Parathyroid adenoma (tissue), 2 donors: ENCODE results near the gene LRRN1.
"Not testable (repeated sequence)": the region's sequence is repeated elsewhere in the genome, so short reads cannot be mapped to it uniquely, and the experiment has no call there.

Source experiments
- H2AFZ ChIP-seq: fragments of 300-600 bp; sonication (generic); one replicate; pipeline ENCODE4 v1.7.0; 2017; ENCODE audit warnings: antibody characterized with exemption, mild to moderate bottlenecking
- H3K27ac ChIP-seq: fragments of 300-600 bp; sonication (generic); one replicate; pipeline ENCODE4 v1.7.0; 2017
- H3K27me3 ChIP-seq: fragments of 300-600 bp; sonication (generic); one replicate; pipeline ENCODE4 v1.7.0; 2017; ENCODE audit warnings: low read length; ENCODE audit not compliant: control insufficient read depth, insufficient read depth
- H3K36me3 ChIP-seq: fragments of 300-600 bp; sonication (generic); one replicate; pipeline ENCODE4 v1.7.0; 2017; ENCODE audit warnings: low read length; ENCODE audit not compliant: control insufficient read depth, insufficient read depth
- H3K4me1 ChIP-seq: fragments of 300-600 bp; sonication (generic); one replicate; pipeline ENCODE4 v1.7.0; 2017; ENCODE audit warnings: control low read depth
- H3K4me2 ChIP-seq: fragments of 300-600 bp; sonication (generic); one replicate; pipeline ENCODE4 v1.7.0; 2017; ENCODE audit warnings: low read length
- H3K4me3 ChIP-seq: fragments of 300-600 bp; sonication (generic); one replicate; pipeline ENCODE4 v1.7.0; 2017; ENCODE audit warnings: low read depth, low read length
- H3K79me2 ChIP-seq: fragments of 300-600 bp; sonication (generic); one replicate; pipeline ENCODE4 v1.7.0; 2017; ENCODE audit warnings: control low read depth
- H3K9ac ChIP-seq: fragments of 300-600 bp; sonication (generic); one replicate; pipeline ENCODE4 v1.7.0; 2017; ENCODE audit warnings: mild to moderate bottlenecking
- H3K9me3 ChIP-seq: fragments of 300-600 bp; sonication (generic); one replicate; pipeline ENCODE4 v1.7.0; 2017; ENCODE audit warnings: low read length; ENCODE audit not compliant: control insufficient read depth
- CTCF ChIP-seq: fragments of 300-600 bp; sonication (generic); IDR thresholded peaks from one replicate; pipeline ENCODE4 v1.7.0; 2017; ENCODE audit warnings: antibody characterized with exemption, mild to moderate bottlenecking
- donor health status: primary hyperparathyroidism.

LRRN1 gene

GRCh38 chr3:3855056-3855455 lies 55.8 kb downstream of the LRRN1 start:
- no peaks in the 10 kb centered on the region for H3K4me1 ChIP-seq

GRCh38 chr3:3860235-3860634 lies 61.0 kb downstream of the LRRN1 start:
- Histone ChIP-seq H3K27me3 (no peaks in the 10 kb centered on the region), H3K4me3 (no peak overlapping the region), H3K9me3 (no peaks in the 10 kb centered on the region), H3K9ac (no peak overlapping the region), H2AFZ (no peak overlapping the region), H3K27ac (no peak overlapping the region), H3K79me2 (peaks cover 2% of the 10 kb centered on the region), H3K4me1 (no peaks in the 10 kb centered on the region), H3K4me2 (no peak overlapping the region), H3K36me3 (no peaks in the 10 kb centered on the region)
- no peak for TF ChIP-seq CTCF

More at GRCh38 chr3:3855056-3855455, 55.8 kb downstream of the LRRN1 start:
- Histone ChIP-seq H3K9me3 (no peaks in the 10 kb centered on the region), H3K27ac (no peak overlapping the region), H3K4me2 (no peak overlapping the region), H3K9ac (no peak overlapping the region), H3K79me2 (no peaks in the 10 kb centered on the region), H3K4me3 (no peak overlapping the region), H3K36me3 (no peaks in the 10 kb centered on the region), H3K27me3 (no peaks in the 10 kb centered on the region), H2AFZ (no peak overlapping the region)
- TF ChIP-seq CTCF: no peak

DNA sequence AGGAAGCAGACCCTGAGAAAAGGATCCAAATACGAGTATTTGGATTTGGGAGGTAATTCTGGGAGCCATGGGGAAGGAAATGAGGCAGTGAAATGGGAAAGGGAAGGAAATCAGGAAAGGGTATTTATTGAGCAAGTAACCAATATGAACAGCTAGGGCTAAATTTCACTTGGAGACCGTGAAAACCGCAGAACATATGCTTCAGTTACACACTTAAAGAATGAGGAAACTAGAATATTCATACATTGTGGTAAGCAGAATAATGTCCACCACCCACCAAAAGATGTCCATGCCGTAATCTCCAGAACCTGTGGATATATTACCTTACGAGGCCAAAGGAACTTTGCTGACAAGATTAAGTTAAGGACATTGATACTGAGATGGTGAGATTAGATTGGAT lies 63.3 kb downstream of the LRRN1 start:
- H2AFZ ChIP-seq: no peak overlapping the region
- no peak overlapping the region for H3K4me2 ChIP-seq
- peaks cover 2% of the 10 kb centered on the region for H3K79me2 ChIP-seq
- no peaks in the 10 kb centered on the region for H3K9me3 ChIP-seq
- no peaks in the 10 kb centered on the region for H3K36me3 ChIP-seq
- no peaks in the 10 kb centered on the region for H3K27me3 ChIP-seq
- TF ChIP-seq CTCF: no peak
- no peak overlapping the region for H3K4me3 ChIP-seq
- no peak overlapping the region for H3K9ac ChIP-seq
- no peaks in the 10 kb centered on the region for H3K4me1 ChIP-seq
- no peak overlapping the region for H3K27ac ChIP-seq

GRCh38 chr3:3875491-3875890 lies 76.3 kb downstream of the LRRN1 start:
- H3K4me3 ChIP-seq: no peak overlapping the region
- no peak for TF ChIP-seq CTCF
- no peaks in the 10 kb centered on the region for H3K36me3 ChIP-seq
- no peaks in the 10 kb centered on the region for H3K79me2 ChIP-seq
- H3K27ac ChIP-seq: no peak overlapping the region
- H3K4me2 ChIP-seq: no peak overlapping the region
- H3K9me3 ChIP-seq: no peaks in the 10 kb centered on the region
- H2AFZ ChIP-seq: no peak overlapping the region
- no peak overlapping the region for H3K9ac ChIP-seq
- H3K27me3 ChIP-seq: no peaks in the 10 kb centered on the region
- no peaks in the 10 kb centered on the region for H3K4me1 ChIP-seq

- no peaks in the 10 kb centered on the region for H3K27me3 ChIP-seq
- no peak overlapping the region for H3K9ac ChIP-seq
- H3K4me2 ChIP-seq: no peak overlapping the region
- no peaks in the 10 kb centered on the region for H3K4me1 ChIP-seq
- no peak overlapping the region for H3K27ac ChIP-seq
- H3K36me3 ChIP-seq: no peaks in the 10 kb centered on the region
- TF ChIP-seq CTCF: no peak
- no peaks in the 10 kb centered on the region for H3K9me3 ChIP-seq
- H3K79me2 ChIP-seq: no peaks in the 10 kb centered on the region
- H2AFZ ChIP-seq: no peak overlapping the region
- no peak overlapping the region for H3K4me3 ChIP-seq
Observed at GRCh38 chr3:3881050-3881449, 81.8 kb downstream of the LRRN1 start.

- not testable (repeated sequence) for H3K27me3 ChIP-seq, H3K9ac ChIP-seq, H3K9me3 ChIP-seq, H3K79me2 ChIP-seq, H3K36me3 ChIP-seq, H3K4me3 ChIP-seq, H2AFZ ChIP-seq, H3K4me2 ChIP-seq, H3K27ac ChIP-seq, H3K4me1 ChIP-seq
Observed at GRCh38 chr3:3887311-3887710, 88.1 kb downstream of the LRRN1 start.
